ENCODE results near the gene GCLM.
"Not testable (repeated sequence)": the region's sequence is repeated elsewhere in the genome, so short reads cannot be mapped to it uniquely, and the experiment has no call there.

The GCLM gene

GRCh38 chr1:93899543-93900207 lies 9.6 kb downstream of the GCLM start:
- no peak overlapping the region for H3K4me3 ChIP-seq (ENCODE audit: low read depth, low read length)

GRCh38 chr1:93888900-93889299 lies 20.3 kb downstream of the GCLM start:
- no peak overlapping the region for H3K4me3 ChIP-seq (ENCODE audit: low read depth, low read length)

GRCh38 chr1:93882269-93882668 lies 27.0 kb downstream of the GCLM start:
- H3K4me3 ChIP-seq (ENCODE audit: low read depth, low read length): no peak overlapping the region

- no peak overlapping the region for H3K4me3 ChIP-seq (ENCODE audit: low read depth, low read length)
Observed at GRCh38 chr1:93880731-93881130, 28.5 kb downstream of the GCLM start.

GRCh38 chr1:93878889-93879586 lies 30.2 kb downstream of the GCLM start, which contains the start of gene DNTTIP2:
DNTTIP2 (minus strand) TSS chr1:93879206; CDS start chr1:93879148, 58 bp downstream.
- H3K4me3 ChIP-seq (ENCODE audit: low read depth, low read length): peak within 1 kb of the TSS; percentile 96

GRCh38 chr1:93878501-93878888 lies 30.7 kb downstream of the GCLM start:
- peak overlapping the region; percentile 96 for H3K4me3 ChIP-seq (ENCODE audit: low read depth, low read length)

GRCh38 chr1:93877529-93877928 lies 31.7 kb downstream of the GCLM start:
- peak overlapping the region; percentile 96 for H3K4me3 ChIP-seq (ENCODE audit: low read depth, low read length)

- no peak overlapping the region for H3K4me3 ChIP-seq (ENCODE audit: low read depth, low read length)
Observed at GRCh38 chr1:93876244-93876643, 33.0 kb downstream of the GCLM start.

GRCh38 chr1:93874025-93874651 lies 35.1 kb downstream of the GCLM start:
- H3K4me3 ChIP-seq (ENCODE audit: low read depth, low read length): no peak overlapping the region

GRCh38 chr1:93871366-93871765 lies 37.9 kb downstream of the GCLM start:
- no peak overlapping the region for H3K4me3 ChIP-seq (ENCODE audit: low read depth, low read length)

- H3K4me3 ChIP-seq (ENCODE audit: low read depth, low read length): no peak overlapping the region
Observed at GRCh38 chr1:93869653-93870052, 39.6 kb downstream of the GCLM start.

GRCh38 chr1:93868492-93868891 lies 40.7 kb downstream of the GCLM start:
- not testable (repeated sequence) for H3K4me3 ChIP-seq (ENCODE audit: low read depth, low read length)

GRCh38 chr1:93865253-93865652 lies 44.0 kb downstream of the GCLM start:
- H3K4me3 ChIP-seq (ENCODE audit: low read depth, low read length): no peak overlapping the region

- no peak overlapping the region for H3K4me3 ChIP-seq (ENCODE audit: low read depth, low read length)
Observed at GRCh38 chr1:93864175-93864574, 45.1 kb downstream of the GCLM start.

- H3K4me3 ChIP-seq (ENCODE audit: low read depth, low read length): not testable (repeated sequence)
Observed at GRCh38 chr1:93857653-93858052, 51.6 kb downstream of the GCLM start.

GRCh38 chr1:93855983-93856382 lies 53.2 kb downstream of the GCLM start:
- H3K4me3 ChIP-seq (ENCODE audit: low read depth, low read length): not testable (repeated sequence)

- no peak overlapping the region for H3K4me3 ChIP-seq (ENCODE audit: low read depth, low read length)
Observed at GRCh38 chr1:93853940-93854339, 55.3 kb downstream of the GCLM start.

GRCh38 chr1:93851878-93852277 lies 57.4 kb downstream of the GCLM start:
- H3K4me3 ChIP-seq (ENCODE audit: low read depth, low read length): no peak overlapping the region

- H3K4me3 ChIP-seq (ENCODE audit: low read depth, low read length): no peak overlapping the region
Observed at GRCh38 chr1:93851327-93851712, 57.9 kb downstream of the GCLM start.

- H3K4me3 ChIP-seq (ENCODE audit: low read depth, low read length): not testable (repeated sequence)
Observed at GRCh38 chr1:93850687-93851326, 58.4 kb downstream of the GCLM start.

GRCh38 chr1:93848350-93848883 lies 60.8 kb downstream of the GCLM start:
- peak overlapping the region; percentile 82 for H3K4me3 ChIP-seq (ENCODE audit: low read depth, low read length)

Measured in iPS-11a (cell line).